ENCODE data around the gene ORC4.
A peak's percentile ranks its signal among the peaks of the same experiment; 100 is the strongest.

ORC4 gene

GRCh38 chr2:148020111-148021058 lies at the start of gene ORC4:
Gene ORC4 (minus strand): TSS chr2:148020737. CDS start chr2:147975958, 44,779 bp downstream.
- peak; percentile 89 for DNase-seq

DNA sequence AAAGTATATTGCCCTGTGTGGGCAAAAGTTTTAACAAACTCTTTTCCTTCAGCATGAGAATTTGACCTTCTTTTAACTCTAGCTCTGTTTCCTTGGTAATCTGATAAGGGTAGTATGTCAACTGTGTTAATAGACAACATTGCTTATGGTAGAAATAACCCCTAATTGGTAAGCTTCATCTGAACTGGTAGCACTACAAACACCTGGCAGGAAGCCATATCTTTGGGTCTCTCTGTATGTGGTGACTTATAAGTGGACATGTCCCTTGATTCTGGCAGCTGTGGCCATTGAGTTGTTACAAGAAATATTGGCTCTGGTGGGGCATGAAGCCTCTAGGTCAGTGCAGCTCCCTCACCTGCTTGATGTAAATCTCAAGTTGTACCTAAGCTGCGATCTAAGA lies 47.3 kb upstream of the ORC4 start:
- no peak for DNase-seq

DNA sequence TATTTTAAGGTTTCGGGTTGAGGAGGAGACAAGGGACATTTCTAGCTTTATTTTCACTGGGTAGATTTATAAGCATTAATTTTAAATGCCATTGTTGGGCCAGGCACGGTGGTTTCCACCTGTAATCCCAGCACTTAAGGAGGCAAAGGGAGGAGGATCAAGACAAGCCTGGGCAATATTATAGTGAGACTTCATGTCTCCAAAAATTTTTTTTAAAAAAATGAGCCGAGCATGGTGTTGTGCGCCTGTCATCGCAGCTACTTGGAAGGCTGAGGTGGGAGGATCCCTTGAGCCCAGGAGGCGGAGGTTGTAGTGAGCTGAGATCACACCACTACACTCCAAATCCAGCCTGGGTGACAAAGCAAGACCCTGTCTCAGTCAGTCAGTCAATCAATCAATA lies 45.4 kb upstream of the ORC4 start:
- no peak for DNase-seq

- no peak for DNase-seq
These were observed 43.1 kb upstream of the ORC4 start for GRCh38 chr2:148063633-148064032.

DNA sequence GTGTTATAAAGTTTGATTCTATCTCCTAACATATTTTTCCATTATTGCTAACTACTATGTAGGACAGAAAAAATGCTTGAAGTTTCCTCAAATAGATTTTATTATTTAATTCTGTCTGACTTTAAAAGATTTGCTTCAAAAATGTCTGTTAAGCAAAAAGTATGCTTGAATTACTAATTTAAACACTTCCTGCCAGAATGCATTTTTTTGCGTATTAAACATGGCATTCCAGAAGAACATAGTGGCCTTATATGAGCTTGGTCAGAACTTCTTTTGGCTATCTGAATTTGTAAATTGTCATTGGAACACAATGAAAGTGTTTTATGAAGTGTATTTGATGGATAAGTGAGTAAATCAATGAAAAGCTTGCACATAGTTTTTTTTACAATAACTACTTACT lies 38.1 kb upstream of the ORC4 start:
- DNase-seq, result no peak

GRCh38 chr2:148052687-148053086 lies 32.1 kb upstream of the ORC4 start:
- DNase-seq, result no peak

- no peak for DNase-seq
These were observed 28.7 kb upstream of the ORC4 start for GRCh38 chr2:148049284-148049683.

DNA sequence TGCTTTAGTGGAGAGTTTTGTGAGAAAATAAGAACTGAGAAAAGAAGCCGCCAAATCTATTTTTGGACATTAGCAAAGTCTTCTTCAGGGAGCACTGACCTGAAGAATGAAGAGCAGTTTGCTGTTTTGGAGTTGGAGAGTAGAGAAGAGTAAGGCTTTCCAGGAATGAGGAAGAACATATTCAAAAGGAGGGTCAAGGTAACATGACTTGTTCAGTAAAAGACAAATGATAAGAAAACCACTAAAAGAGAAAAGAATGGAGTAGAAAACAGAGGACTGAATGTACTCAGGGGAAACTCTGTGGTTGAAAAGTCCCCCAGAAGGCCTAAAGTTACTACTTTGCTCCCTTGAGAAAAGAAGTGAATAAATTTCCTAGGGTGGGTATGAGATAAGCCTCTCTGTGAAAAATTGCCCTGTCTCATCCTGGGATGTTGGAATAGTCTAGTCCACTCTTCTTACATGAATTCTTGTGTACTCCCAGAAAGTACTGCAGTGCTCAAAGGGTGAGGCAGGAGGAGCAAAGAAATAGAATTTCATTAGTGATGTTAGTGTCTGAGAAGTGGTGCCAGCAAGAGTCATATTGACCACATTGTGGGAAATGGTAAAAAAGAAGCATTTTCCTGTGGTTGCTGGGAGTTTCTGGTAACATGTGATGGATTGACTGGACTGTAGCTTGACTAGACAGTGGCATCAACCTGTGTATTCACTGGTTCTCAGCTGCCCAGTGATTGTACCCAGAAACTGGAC lies 28.1 kb upstream of the ORC4 start:
- DNase-seq, result no peak

DNA sequence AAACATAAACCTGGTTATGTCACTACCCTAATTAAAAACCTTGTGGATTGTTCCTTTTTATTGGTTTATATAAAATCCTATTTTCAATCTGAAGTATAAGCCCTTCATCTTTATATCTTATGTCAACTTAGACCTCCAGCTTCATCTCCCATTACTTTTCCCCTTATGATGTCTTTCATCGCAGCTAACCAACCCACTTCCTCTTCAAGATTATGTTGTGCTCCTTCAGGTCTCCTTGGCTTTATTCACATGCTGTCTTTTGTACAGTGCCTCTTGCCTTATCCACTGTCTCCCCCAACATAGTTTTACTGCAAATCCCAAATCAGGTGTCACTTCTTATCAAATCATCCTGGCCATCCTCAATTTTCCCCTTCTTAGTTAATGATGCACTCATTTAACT lies 26.3 kb upstream of the ORC4 start:
- DNase-seq, result no peak

GRCh38 chr2:148044322-148044721 lies 23.8 kb upstream of the ORC4 start:
- DNase-seq, result no peak

GRCh38 chr2:148042219-148042618 lies 21.7 kb upstream of the ORC4 start:
- no peak for DNase-seq

GRCh38 chr2:148039783-148040182 lies 19.2 kb upstream of the ORC4 start:
- no peak for DNase-seq

DNA sequence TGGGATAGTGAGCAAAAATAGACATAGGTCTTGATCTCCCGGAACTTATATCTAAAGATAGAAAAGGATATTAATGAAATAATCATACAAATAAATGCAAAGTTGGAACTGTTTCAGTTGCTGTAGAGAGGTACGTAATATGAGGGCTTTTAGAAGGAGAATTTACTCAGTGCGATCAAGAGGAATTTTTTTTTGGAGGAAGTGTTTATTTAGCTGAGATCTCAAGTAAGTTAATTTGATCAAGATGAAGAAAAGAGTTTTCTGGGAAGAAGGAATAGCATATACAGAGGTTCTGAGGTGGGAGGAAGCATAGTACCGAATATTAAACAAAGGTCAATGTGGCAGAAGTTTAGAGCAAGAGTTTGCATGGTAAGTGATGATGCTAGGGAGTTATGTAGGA lies 11.7 kb upstream of the ORC4 start:
- DNase-seq, result no peak

- no peak for DNase-seq
These were observed 10.6 kb upstream of the ORC4 start for GRCh38 chr2:148031152-148031551.

GRCh38 chr2:148028781-148029180 lies 8.2 kb upstream of the ORC4 start:
- DNase-seq, result no peak

DNA sequence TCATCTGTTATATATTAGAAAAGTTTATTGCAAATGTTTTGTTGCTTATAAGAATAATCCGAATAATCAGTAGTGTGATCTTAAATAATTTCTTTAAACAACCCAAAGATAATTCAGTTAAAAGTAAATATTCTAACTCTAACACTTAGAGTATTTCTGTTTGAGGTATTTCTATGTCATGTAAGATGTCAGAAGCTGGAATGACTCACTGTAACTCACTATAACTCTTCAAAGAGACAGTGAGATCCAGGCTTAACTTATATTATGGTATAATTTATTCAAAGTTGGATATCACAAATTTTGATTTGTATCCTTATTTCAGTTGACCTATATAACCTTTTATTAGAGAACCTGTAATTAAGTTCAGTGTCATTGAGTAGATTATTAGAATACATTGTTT lies 7.3 kb upstream of the ORC4 start:
- no peak for DNase-seq

- DNase-seq, result no peak
These were observed 6.0 kb upstream of the ORC4 start for GRCh38 chr2:148026573-148026972.

GRCh38 chr2:148023861-148024260 lies 3.3 kb upstream of the ORC4 start:
- no peak for DNase-seq

- DNase-seq, result no peak
These were observed 2.3 kb upstream of the ORC4 start for GRCh38 chr2:148022882-148023281.

DNA sequence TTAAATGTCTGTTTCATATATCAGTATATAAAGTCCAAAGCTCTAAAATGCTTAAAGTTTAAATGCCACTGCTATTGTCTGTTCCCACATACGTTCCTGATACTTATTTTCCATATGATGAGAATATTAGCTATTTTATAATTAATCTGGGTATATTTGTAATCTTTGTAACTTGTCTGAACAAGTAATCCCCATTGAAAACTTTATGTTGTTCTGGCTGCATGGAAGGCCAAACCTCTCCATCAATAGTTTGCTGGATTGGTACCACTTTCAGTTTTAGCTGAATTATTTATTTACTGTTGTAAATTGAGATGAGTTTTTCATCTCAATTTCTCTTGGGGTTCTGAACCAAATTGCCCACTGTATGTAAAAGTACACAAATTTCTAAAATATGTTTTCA lies 1.8 kb upstream of the ORC4 start:
- DNase-seq, result no peak

DNA sequence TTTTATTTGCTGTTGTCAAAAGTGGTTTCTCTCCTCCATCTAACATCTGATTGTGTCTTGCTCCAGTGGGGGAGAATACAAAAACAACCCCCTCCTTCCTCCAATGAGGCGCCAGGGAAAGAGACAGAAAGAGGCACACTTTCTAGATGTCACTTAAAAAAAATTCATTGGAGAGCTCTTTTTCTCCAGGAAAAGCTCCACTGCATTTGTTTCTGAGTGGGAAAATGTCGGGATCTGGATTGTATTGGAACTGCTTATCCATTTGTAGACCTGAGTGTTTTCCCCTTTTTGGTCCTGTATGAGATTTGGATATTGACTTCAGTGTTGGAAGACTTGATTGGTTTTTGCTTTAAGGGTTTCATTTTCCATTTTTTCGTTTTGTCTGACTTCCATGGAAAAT lies 1.3 kb upstream of the ORC4 start:
- no peak for DNase-seq

DNA sequence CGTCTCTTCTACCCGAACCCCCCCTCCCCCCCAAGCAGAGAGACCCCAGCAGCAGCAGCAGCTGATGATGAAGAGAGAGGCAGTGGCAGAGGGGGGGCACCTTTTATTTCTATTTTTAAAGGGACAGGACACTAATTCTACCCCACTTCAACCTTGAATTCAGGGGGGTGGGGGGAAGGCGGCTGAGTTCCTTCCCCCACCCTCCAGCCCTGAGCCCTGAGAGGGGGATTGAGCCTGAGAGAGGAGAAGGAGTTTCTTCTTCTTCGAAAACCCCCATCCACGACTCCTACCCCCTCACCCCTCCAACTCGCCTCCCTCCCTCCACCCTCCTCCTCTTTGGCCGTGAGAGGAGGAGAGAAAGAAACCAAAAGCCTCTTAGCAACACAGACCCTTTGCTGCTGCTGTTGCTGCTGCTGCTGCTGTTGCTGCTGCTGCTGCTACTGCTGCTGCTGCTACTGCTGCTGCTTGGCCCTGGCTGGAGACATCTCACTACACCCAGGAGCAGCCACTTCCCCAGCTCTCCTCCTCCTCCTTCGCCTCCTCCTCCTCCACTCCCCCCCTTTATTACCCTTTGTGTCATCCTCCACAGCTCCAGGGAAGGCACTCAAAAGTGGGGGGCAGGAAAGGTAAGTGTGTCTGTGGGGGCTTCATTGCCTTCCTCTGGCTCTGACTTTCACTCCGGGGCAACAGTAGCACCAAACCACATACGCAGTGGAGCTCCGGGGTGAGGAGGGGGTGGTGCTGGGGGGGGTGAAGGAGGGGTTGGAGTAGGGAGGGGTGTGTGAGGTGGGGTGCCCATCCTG lies 723 bp upstream of the ORC4 start, which contains the start of gene MBD5:
Gene MBD5 (plus strand): TSS at position 33 of the 803 bp plus-strand sequence.
- peak; percentile 53 for DNase-seq

DNA sequence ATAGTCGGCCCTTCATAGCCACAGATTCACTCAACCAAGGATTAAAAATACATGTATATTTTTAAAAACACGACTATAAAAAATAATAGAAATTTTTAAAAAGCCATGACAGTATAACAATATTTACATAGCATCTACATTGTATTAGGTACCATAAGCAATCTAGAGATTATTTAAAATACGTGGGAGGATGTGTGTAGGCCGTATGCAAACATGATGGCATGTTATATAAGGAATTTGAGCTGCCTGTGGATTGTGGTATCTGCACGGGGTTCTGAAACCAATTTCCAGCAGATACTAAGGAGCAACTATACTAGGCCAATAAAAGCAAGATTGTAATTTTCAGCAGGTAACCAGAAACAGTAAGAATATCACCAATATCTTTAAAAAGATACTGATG lies 5.9 kb downstream of the ORC4 start:
- no peak for DNase-seq

Measured in activated CD4-positive, CD25-positive, alpha-beta regulatory T cell treated with anti-CD3 and anti-CD28 coated beads, Interleukin-2, amount 50 U/mL, for 72 hours (primary cell).